AG08395 (cell line): ENCODE results near the gene TM9SF4.

Experiments
- DNase-seq: peaks from one replicate; pipeline ENCODE4 v3.0.0; 2012; ENCODE audit warnings: mixed read lengths, low spot score

TM9SF4 gene

DNA sequence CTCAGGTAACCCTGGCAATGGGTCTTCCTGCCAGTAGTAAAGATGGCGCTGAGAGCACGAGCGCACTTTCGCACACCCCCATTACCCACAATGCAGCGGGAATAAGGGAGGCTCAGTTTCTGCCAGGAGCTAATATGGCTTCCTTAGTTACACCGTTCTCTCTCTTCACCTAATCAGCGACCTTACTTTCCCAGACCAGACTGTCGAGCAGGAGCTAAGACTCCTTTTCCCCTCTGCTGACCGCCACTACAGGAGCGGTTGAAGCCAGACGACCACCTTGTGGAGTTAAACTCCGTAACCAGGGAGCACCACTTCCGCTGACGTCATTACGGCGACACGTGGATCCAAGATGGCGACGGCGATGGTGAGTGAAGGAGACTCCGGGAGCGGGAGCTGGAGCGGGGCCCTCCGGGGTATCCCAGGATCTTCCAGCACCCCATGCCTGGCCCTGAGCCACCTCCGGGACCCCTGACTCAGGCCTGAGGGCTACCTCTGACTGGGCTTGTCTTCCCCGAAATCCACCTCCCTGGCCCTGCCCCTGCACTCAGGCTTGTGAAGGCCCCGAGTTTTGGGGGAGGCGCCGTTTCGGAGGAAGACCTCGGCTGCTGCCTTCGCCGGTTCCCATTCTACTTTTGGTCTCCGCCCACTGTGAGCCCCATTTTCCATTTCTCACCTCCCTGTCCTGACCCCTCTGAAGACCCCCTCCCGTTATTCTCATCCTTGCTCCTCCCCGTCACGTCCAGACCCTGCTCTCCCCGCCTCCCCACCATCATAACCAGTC, at the start of gene TM9SF4:
TM9SF4 (plus strand) TSS at position 323 of the 781 bp plus-strand sequence; CDS start at position 350, 27 bp downstream.
- DNase-seq, result peak; percentile 94

- DNase-seq, result no peak
Measured at GRCh38 chr20:32062776-32063170, 46.7 kb upstream of the TM9SF4 start.

DNA sequence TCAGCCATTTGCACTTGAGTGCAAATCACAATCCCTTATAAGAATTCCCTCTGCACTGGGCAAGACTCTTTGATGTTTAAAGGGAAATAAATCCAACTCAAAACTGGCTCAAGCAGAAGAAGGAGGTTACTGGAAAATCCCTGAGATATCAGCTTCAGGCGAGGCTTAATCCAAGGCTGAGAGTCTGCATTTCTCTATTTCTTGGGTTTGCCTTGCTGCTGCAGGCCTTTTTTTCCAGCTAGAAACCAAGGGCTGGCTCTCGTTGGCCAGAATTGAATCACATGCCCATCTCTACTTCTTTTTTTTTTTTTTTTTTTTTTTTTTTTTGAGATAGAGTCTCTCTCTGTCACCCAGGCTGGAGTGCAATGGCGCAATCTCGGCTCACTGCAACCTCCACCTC, 45.8 kb upstream of the TM9SF4 start:
- DNase-seq, result no peak

DNA sequence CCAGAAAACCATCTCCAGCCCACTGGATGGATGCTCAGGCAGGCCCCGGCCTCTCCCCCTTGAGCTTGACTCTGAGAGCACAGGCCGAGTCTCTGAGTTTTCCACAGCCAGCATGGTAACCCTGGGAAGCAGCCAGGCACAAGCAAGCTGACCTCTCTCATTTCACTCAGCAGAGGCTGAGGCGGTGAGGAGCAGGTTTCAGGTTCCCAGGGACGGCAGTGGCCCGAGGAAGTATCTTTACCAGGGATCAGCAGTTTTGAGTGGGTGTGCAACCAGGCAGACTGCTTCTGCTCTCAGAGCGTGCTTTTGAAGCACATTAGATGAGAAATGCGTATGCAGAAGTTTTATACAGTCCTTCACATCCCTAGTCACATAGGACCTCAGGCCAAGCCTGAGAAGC, 44.8 kb upstream of the TM9SF4 start:
- no peak for DNase-seq

DNA sequence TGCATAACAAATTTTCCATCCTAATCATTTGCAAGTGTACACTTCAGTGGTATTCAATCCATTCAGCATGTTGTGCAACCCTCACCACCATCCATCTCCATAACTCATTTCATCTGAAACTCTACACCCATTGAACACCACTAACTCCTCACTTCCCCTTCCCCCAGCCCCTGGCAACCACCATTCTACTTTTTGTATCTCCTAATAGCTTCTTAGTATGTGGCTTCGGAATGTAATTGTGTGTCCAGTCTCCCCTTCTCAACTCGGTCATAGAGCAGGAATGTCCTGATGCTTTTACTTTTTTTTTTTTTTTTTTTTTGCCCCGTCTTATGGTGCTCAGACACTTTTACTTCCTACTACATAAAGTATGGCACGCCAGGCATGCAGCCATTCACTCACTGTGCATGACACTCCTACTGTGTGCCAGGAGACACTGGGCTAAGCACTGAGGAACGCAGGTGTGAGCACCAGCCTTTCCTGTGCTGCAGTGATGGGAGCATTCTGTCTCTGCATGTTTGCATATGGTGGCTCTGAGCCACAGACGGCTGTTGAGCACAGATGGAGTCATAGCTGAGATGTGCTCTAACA, 42.2 kb upstream of the TM9SF4 start:
- DNase-seq, result peak; percentile 85

- DNase-seq, result no peak
Measured at GRCh38 chr20:32068174-32068573, 41.3 kb upstream of the TM9SF4 start.

DNA sequence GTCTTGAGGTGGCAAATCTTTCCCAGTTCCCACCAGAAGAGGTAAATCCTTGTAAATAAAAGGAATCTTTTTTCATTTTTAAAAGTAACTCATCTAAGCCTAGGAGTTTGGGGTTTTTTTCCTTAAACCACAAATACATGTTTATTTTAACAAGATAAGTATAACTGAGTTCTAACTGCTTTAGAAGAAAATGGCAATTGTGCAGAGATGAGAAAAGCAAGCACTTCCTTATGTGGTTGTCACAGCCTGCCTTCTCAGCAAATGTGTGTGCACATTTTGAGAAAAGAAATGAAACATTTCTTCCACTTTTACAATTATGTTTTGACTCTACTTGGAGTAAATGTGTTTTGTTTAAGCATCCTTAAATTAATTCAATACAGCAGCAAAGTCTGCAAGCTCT, 39.8 kb upstream of the TM9SF4 start:
- DNase-seq, result no peak

- no peak for DNase-seq
Measured at GRCh38 chr20:32070282-32070681, 39.2 kb upstream of the TM9SF4 start.

DNA sequence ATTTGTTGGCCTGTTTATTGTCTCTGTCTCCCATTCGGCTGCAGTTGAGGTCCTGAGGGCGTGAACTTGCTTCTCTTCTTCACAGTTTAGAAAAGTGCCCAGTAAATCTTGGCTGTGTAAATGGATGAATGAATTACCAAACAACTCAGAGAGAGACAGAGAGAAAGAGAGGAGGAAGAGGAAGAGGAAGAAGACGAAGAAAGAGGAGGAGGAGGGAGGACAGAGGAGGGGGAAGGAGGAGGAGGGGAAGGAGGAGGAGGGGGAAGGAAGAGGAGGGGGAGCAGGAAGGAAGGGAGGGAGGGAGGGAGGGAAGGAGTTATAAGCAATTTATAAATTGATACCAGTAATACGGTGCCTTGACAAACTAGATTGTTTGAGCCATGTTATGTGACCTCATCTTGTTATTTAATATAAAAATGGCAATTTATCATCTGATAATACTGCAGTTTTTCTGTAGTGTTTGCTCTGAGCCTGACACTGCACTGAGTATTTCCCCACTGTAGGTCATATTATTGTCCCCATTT, 38.8 kb upstream of the TM9SF4 start:
- no peak for DNase-seq

DNA sequence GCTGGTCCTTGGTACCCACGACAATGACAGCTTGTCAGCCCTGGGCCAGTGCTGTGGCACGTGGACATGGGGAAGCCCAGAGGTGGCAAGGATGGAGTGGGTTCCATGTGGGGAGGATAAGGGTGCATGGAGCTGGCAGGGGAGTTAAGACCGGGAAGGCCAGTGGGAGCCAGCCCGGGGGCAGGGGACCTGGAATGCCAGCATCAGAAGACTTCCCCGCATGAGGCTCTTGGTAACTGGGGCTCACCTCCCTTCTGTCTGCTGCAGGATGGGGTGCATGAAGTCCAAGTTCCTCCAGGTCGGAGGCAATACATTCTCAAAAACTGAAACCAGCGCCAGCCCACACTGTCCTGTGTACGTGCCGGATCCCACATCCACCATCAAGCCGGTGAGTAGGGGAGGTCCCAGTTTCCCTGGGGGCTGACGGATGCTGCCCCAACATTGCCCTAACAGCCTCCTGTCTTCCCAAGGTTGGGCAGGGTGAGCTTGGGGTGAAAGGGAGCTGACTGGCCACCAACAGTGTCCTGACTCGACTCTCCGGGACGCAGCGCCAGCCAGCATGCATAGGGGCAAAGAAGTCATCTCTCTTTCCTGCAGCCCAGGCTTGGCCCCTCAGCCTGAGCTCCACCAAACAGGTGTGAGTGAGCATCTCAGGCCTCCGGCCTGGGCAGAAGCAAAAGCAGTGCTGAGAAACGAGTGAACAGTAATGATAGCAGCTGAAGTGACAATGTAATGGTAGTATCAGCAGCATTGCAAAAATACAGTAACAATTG, 37.9 kb upstream of the TM9SF4 start:
- DNase-seq, result no peak

DNA sequence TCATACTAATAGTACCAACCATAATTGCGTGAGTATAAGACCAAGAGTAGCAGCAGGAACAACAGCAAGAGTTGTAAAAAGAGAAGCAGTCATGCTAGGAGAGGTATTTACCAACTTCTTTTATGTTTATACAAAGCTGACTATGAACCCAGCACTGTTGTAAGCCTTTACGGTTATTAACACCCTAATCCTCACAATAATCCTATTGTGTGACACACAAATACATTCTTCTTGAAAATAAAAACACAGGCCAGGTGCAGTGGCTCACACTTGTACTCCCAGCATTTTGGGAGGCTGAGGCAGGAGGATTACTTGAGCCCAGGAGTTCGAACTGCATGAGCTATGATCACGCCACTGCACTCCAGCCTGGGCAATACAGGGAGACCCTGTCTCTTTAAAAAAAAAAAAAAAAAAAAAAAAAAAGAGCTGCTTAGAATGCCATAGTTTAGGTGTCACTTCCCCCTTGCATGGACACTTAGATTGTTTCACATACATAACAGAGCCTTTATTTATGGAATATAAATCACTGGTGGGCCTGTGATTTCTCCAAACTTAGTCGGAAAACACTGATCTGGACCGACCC, 37.3 kb upstream of the TM9SF4 start:
- no peak for DNase-seq

DNA sequence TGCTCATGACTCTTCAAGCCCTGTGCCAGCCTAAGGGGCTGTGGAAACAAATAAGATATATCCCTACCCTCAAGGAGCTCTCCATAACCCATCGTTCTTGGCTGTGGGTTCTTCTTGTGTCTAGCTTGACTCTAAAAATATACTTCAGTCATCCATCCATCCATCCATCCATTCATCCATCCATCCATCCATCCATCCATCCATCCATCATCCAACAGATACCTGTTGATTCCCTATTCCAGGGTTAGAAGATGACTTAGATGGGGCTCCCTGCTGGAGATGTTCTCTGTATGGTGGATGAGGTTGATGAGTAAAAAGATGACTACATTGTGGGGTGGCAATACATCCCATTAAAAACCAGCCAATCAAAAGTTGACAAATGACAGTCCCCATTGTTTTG, 34.0 kb upstream of the TM9SF4 start:
- DNase-seq, result no peak

DNA sequence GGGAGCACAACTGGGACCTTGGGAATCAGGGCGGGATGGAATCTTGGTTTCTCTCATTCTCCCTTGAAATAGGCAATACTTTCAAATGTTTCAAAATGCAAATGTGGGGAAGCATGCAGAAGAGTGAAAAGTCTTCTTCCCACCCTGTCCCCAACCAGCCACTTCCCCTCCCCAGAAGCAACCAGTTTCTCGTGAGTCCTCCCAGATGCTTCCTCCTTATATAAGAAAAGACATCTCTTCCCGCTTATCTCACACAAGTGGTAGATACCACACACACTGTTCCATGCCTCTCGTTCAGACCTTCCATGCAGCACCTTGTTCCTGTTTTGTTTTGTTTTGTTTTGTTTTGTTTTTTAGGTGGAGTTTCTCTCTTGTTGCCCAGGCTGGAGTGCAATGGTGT, 32.3 kb upstream of the TM9SF4 start:
- no peak for DNase-seq

DNA sequence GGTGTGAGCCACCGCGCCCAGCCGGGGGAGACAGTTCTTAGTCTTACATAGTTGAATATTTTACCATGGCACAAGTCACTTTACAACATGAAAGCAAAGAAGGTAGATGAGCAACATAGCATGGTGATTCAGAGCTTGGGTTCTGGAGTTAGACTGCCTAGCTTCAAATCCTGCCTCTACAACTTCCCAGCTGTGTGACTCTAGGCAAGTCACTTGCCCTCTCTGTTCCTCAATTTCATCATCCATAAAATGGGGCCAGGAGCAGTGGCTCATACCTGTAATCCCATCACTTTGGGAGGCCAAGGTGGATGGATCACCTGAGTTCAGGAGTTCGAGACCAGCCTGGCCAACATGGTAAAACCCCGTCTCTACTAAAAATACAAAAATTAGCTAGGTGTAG, 31.2 kb upstream of the TM9SF4 start:
- DNase-seq, result no peak

DNA sequence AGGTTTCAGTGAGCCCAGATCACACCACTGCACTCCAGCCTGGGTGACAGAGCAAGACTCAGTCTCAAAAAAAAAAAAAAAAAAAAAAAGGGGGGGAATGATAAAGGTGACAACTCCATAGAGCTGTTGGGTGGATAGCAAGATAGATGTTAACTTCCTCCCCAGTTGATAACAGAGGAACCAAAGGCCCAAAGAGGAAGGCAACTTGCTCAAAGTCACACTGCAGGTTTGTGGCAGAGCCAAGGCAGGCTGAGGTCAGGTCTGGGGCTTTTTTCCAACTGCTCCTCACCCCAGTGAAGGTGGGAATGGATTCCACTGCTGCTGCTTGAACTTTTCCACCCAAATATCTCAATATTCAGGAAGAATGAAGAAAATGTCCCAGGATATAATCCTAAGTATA, 30.7 kb upstream of the TM9SF4 start:
- DNase-seq, result no peak

GRCh38 chr20:32079655-32080109, 29.8 kb upstream of the TM9SF4 start:
- no peak for DNase-seq

DNA sequence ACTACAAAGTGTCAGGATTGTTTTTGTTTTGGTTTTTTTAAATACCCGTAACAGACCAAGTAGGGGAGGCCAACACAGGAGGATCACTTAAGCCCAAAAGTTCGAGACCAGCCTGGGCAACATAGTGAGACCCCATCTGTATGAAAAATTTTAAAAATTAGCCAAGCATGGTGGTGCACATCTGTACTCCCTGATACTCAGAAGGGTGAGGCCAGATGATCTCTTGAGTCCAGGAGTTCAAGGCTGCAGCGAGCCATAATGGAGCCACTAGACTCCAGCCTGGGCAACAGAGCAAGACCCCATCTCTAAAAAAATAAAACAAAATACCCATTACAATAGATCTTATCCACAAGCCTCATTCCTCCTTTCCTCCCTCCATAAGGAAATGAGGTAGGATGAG, 28.7 kb upstream of the TM9SF4 start:
- DNase-seq, result no peak

GRCh38 chr20:32083469-32083868, 26.0 kb upstream of the TM9SF4 start:
- DNase-seq, result no peak

GRCh38 chr20:32087070-32087469, 22.4 kb upstream of the TM9SF4 start:
- no peak for DNase-seq

DNA sequence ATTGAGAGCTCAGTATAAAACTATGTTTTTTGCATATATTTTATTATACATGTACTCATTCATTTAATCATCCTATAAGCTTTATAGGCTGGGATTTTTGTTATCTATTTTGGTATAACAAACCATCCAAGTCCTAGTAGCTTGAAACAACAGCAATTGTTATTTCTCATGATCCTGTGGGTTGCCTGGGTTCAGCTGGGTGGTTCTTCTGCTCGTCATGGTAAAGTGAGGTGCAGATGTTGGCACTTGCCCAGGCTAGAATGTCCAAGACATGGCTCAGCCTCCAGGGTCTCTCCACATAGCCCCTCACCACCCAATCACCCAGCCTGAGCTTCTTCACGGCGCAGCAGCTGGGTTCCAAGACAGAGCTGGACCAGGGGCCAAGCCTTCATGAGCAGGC, 20.8 kb upstream of the TM9SF4 start:
- DNase-seq, result no peak

DNA sequence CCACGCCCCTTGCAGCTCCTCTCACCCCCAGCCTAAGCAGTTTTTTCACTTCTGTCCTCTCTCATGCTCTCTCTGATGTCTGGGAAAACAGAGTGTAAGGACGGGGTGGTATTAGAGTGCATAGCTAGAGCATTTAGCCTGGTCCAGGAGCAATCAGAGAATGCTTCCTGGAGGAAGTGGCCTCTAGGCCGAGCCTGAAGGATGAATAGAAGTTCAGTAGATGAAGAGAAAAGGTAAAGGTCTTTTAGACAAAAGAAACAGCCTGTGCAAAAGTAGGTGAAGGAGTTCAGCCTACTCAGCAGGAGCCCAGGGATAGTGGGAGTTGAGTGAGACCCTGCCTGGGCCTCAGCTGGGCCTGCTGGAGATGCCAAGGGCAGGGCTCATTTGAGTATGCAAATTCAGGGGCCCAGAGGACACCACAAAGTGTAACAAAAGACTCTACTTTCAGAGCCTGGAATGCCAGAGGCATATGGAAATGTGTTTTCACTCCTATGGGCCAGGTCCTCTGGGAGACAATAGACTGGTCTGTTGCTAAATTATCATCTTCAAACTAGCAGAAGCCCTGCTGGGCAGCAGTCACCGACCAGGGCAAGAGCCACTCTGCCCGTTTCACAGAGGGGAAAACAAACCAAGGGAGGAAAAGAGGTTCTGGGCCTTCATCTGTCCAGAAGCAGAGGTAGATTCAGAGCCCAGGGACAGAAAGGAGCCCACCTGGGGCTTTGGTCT, 19.7 kb upstream of the TM9SF4 start:
- DNase-seq, result no peak

DNA sequence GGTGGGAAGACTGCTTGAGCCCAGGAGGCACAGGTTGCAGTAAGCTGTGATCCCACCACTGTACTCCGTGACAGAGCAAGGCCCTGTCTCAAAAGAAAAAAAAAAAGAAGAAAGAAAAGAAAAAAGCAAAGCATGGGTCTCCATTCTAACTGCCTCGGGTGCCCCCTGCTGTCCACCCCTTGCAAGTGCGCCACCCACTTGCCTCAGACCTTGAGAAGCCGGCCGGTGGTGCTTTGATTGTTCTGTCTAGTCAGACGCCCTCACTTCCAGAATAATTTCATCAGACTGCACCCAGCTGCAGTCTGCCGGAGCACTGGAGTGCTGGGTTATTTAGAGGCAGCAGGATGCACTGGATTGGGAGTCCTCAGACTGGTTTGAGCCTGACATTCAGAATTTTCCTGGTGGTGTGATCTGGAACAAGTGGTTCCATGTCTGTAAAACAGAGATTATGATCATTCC, 17.6 kb upstream of the TM9SF4 start:
- DNase-seq, result peak; percentile 81
